HuH-7.5 (cell line): Measurements from ENCODE around the gene YAP1.

Experiments
- DNase-seq: peaks from one replicate; pipeline ENCODE4 v3.0.0; 2011; ENCODE audit warnings: low spot score

Gene YAP1

GRCh38 chr11:102109896-102110760 is at the start of gene YAP1:
Gene YAP1, plus strand, starts transcription at chr11:102110447. Its CDS starts 402 bp downstream, at chr11:102110849.
- peak; percentile 47 for DNase-seq

- no peak for DNase-seq
Measured at GRCh38 chr11:102061276-102061675, 49.0 kb upstream of the YAP1 start.

GRCh38 chr11:102062106-102062505 is 48.1 kb upstream of the YAP1 start:
- no peak for DNase-seq

- DNase-seq: no peak
Measured at GRCh38 chr11:102064316-102064715, 45.9 kb upstream of the YAP1 start.

GRCh38 chr11:102070766-102071165 is 39.5 kb upstream of the YAP1 start:
- no peak for DNase-seq

GRCh38 chr11:102071497-102072472 is 38.5 kb upstream of the YAP1 start:
- no peak for DNase-seq

GRCh38 chr11:102073253-102073652 is 37.0 kb upstream of the YAP1 start:
- no peak for DNase-seq

- no peak for DNase-seq
Measured at GRCh38 chr11:102079625-102080024, 30.6 kb upstream of the YAP1 start.

GRCh38 chr11:102081313-102081712 is 28.9 kb upstream of the YAP1 start:
- no peak for DNase-seq

- no peak for DNase-seq
Measured at GRCh38 chr11:102085864-102086551, 24.2 kb upstream of the YAP1 start.

- DNase-seq: no peak
Measured at GRCh38 chr11:102097186-102097585, 13.1 kb upstream of the YAP1 start.

GRCh38 chr11:102099755-102100154 is 10.5 kb upstream of the YAP1 start:
- DNase-seq: no peak

GRCh38 chr11:102108734-102109440 is 1.4 kb upstream of the YAP1 start:
- no peak for DNase-seq

GRCh38 chr11:102110761-102111010 is 439 bp downstream of the YAP1 start:
- DNase-seq: no peak

GRCh38 chr11:102111011-102111786 is 952 bp downstream of the YAP1 start:
- peak; percentile 76 for DNase-seq

GRCh38 chr11:102111787-102112508 is 1.7 kb downstream of the YAP1 start:
- no peak for DNase-seq

GRCh38 chr11:102112509-102112821 is 2.2 kb downstream of the YAP1 start:
- no peak for DNase-seq

- no peak for DNase-seq
Measured at GRCh38 chr11:102114032-102114431, 3.8 kb downstream of the YAP1 start.

- DNase-seq: peak; percentile 49
Measured at GRCh38 chr11:102115557-102115956, 5.3 kb downstream of the YAP1 start.

GRCh38 chr11:102116453-102117205 is 6.4 kb downstream of the YAP1 start:
- DNase-seq: no peak
